WTC11 (cell line): ENCODE data around the gene ABCF2.

Source experiments
- CREB1 ChIP-seq: sonication (generic); formaldehyde crosslinking; IDR thresholded peaks from 2 replicates; pipeline ENCODE4 v1.8.0; 2023; ENCODE audit warnings: mild to moderate bottlenecking, missing genetic modification reagents
- CTCF ChIP-seq: fragments of 200-600 bp; IDR thresholded peaks from 2 replicates; pipeline ENCODE4 v1.8.0; 2022; ENCODE audit warnings: antibody characterized with exemption
- HMGXB4 ChIP-seq: sonication (generic); formaldehyde crosslinking; IDR thresholded peaks from 2 replicates; pipeline ENCODE4 v1.8.1; 2023; ENCODE audit warnings: mild to moderate bottlenecking, moderate library complexity, missing genetic modification reagents
- IRF1 ChIP-seq: sonication (generic); formaldehyde crosslinking; IDR thresholded peaks from 2 replicates; pipeline ENCODE4 v1.8.0; 2023; ENCODE audit warnings: missing genetic modification reagents
- MAX ChIP-seq: sonication (generic); formaldehyde crosslinking; IDR thresholded peaks from 2 replicates; pipeline ENCODE4 v1.8.0; 2022; ENCODE audit warnings: mild to moderate bottlenecking, missing genetic modification reagents
- ZNF317 ChIP-seq: sonication (generic); formaldehyde crosslinking; IDR thresholded peaks from 2 replicates; pipeline ENCODE4 v1.8.1; 2023; ENCODE audit warnings: low read depth, mild to moderate bottlenecking, moderate library complexity, missing genetic modification reagents, borderline replicate concordance

GRCh38 chr7:151242159-151243044 is 15.4 kb upstream of the ABCF2 start:
- no peak for TF ChIP-seq CTCF
- no peak for TF ChIP-seq MAX (CRISPR knock-in tag)
- TF ChIP-seq HMGXB4 (CRISPR knock-in tag) = no peak
- TF ChIP-seq IRF1 (CRISPR knock-in tag) = no peak
- no peak for TF ChIP-seq CREB1
- no peak for TF ChIP-seq ZNF317 (CRISPR knock-in tag)
